CD14-positive monocyte (primary cell): ENCODE measurements around the gene ADAT3. TPM values are rescaled to one million over a fixed set of nuclear protein-coding genes. Genes with fewer than 3 reads are reported as not detected.

Experiments used
- DNase-seq, 3 donors: peaks; one replicate each; pipeline ENCODE4 v3.0.0-alpha.2; 2011 to 2022
- H2AFZ ChIP-seq: 2 replicates; pipeline ENCODE4 v1.6.0; 2012; ENCODE audit warnings: mild to moderate bottlenecking, low read depth, low read length, inconsistent platforms; ENCODE audit not compliant: insufficient read depth, poor library complexity, severe bottlenecking
- H3K27ac ChIP-seq, 2 donors: 1 replicate in 1 of 2; 2 replicates in 1 of 2; pipeline ENCODE4 v1.5.1; 2012 to 2013; ENCODE audit warnings: low read length in 2 of 2, control low read depth in 1 of 2, inconsistent platforms in 1 of 2, low read depth in 1 of 2, mild to moderate bottlenecking in 1 of 2
- H3K27me3 ChIP-seq, 2 donors: one replicate each; pipeline versions ENCODE4 v1.6.0 to v1.6.1; 2011 to 2013; ENCODE audit warnings: low read length in 2 of 2; ENCODE audit not compliant: control insufficient read depth in 2 of 2, insufficient read depth in 2 of 2
- H3K36me3 ChIP-seq, 2 donors: replicated peaks in 1 of 2; 1 replicate in 1 of 2; 2 replicates in 1 of 2; pipeline versions ENCODE4 v1.5.1 to v1.6.1; 2012 to 2013; ENCODE audit warnings: low read length in 2 of 2, control low read depth in 1 of 2, inconsistent platforms in 1 of 2, mild to moderate bottlenecking in 1 of 2; ENCODE audit not compliant: insufficient read depth in 2 of 2, control insufficient read depth in 1 of 2
- H3K4me1 ChIP-seq, 2 donors: 1 replicate in 1 of 2; 2 replicates in 1 of 2; pipeline versions ENCODE4 v1.5.1 to v1.6.1; 2012 to 2013; ENCODE audit warnings: low read length in 2 of 2, control low read depth in 1 of 2, inconsistent platforms in 1 of 2, mild to moderate bottlenecking in 1 of 2, moderate library complexity in 1 of 2; ENCODE audit not compliant: insufficient read depth in 2 of 2, control insufficient read depth in 1 of 2
- H3K4me2 ChIP-seq: replicated peaks from 2 replicates; pipeline ENCODE3; 2012; ENCODE audit warnings: low read length, moderate library complexity, mild to moderate bottlenecking; ENCODE audit not compliant: poor library complexity, severe bottlenecking; ENCODE audit errors: extremely low read depth
- H3K4me3 ChIP-seq, 3 experiments: fragments of 200-600 bp in 1 of 3; sonication (generic) in 1 of 3; replicated peaks in 1 of 3; 1 replicate in 2 of 3; 2 replicates in 1 of 3; pipeline ENCODE4 v1.5.1; 2011 to 2013; ENCODE audit warnings: low read length in 3 of 3, mild to moderate bottlenecking in 3 of 3, control low read depth in 2 of 3, low read depth in 2 of 3, inconsistent platforms in 1 of 3, moderate library complexity in 1 of 3
- H3K79me2 ChIP-seq: 2 replicates; pipeline ENCODE4 v1.6.0; 2012; ENCODE audit warnings: mild to moderate bottlenecking, control low read depth, inconsistent platforms, low read length, moderate library complexity; ENCODE audit not compliant: insufficient read depth
- H3K9ac ChIP-seq: 2 replicates; pipeline ENCODE4 v1.6.0; 2017; ENCODE audit warnings: low read length, mild to moderate bottlenecking; ENCODE audit not compliant: insufficient read depth, poor library complexity, severe bottlenecking
- H3K9me3 ChIP-seq, 2 donors: replicated peaks in 1 of 2; 1 replicate in 1 of 2; 2 replicates in 1 of 2; pipeline versions ENCODE4 v1.5.1 to v1.6.1; 2012 to 2013; ENCODE audit warnings: low read length in 2 of 2, control low read depth in 1 of 2; ENCODE audit not compliant: control insufficient read depth in 1 of 2, insufficient read depth in 1 of 2
- H4K20me1 ChIP-seq: 2 replicates; pipeline ENCODE4 v1.6.0; 2012; ENCODE audit warnings: mild to moderate bottlenecking, low read length, control low read depth, moderate library complexity; ENCODE audit not compliant: insufficient read depth
- H3K27ac Mint-ChIP-seq, 7 donors: one replicate each; pipeline ENCODE4 v1.8.0; 2020; ENCODE audit warnings: mild to moderate bottlenecking in 7 of 7, mixed read lengths in 7 of 7, moderate library complexity in 6 of 7, inconsistent platforms in 2 of 7
- H3K27me3 Mint-ChIP-seq, 3 donors: one replicate each; pipeline ENCODE4 v1.8.0; 2021 to 2022; ENCODE audit warnings: low read depth in 3 of 3, mild to moderate bottlenecking in 3 of 3, mixed read lengths in 3 of 3, moderate library complexity in 3 of 3, inconsistent platforms in 1 of 3
- H3K36me3 Mint-ChIP-seq, 2 donors: one replicate each; pipeline ENCODE4 v1.8.0; 2020; ENCODE audit warnings: mixed read lengths in 2 of 2, inconsistent platforms in 1 of 2, mild to moderate bottlenecking in 1 of 2
- H3K4me1 Mint-ChIP-seq: one replicate; pipeline ENCODE4 v1.8.0; 2020; ENCODE audit warnings: mild to moderate bottlenecking, mixed read lengths
- H3K4me3 Mint-ChIP-seq, 2 donors: one replicate each; pipeline ENCODE4 v1.8.0; 2020; ENCODE audit warnings: mild to moderate bottlenecking in 2 of 2, mixed read lengths in 2 of 2, moderate library complexity in 1 of 2
- H3K9me3 Mint-ChIP-seq, 7 donors: one replicate each; pipeline ENCODE4 v1.8.0; 2020 to 2022; ENCODE audit warnings: mixed read lengths in 7 of 7, mild to moderate bottlenecking in 6 of 7, moderate library complexity in 6 of 7, inconsistent platforms in 2 of 7
- WGBS: methylation state at CpG from one replicate; pipeline ENCODE4 v1.1.5; 2013; ENCODE audit warnings: missing lambda C conversion rate; ENCODE audit not compliant: insufficient coverage; 5-methylcytosine and 5-hydroxymethylcytosine counted together
- intact Hi-C, 2 donors: fragments of 100-400 bp; cut with micrococcal nuclease; formaldehyde crosslinking; loops; one replicate each; pipeline versions ENCODE4 v1.15.0 to v1.15.1; 2023
- polyA plus RNA-seq, 3 donors: library from polyadenylated mRNA; depleted of rRNA in 1 of 3; unstranded in 2 of 3; stranded (reverse) in 1 of 3; fragments of 300-500 nt in 2 of 3; fragments of >200 nt in 1 of 3; fragmentation: Illumina TruSeq in 2 of 3; gene quantifications; 1 replicate in 2 of 3; 2 replicates in 1 of 3; pipeline ENCODE4 v1.2.3, GENCODE V29; 2012 to 2021
- TF ChIP-seq, protein P1 (sequence below): fragments of 200-600 bp; IDR thresholded peaks from one replicate; pipeline ENCODE4 v1.8.0; 2022; ENCODE audit warnings: antibody characterized with exemption, mild to moderate bottlenecking

The ADAT3 gene
- polyA plus RNA-seq, 3 donors: 2.7 to 3.2 (median 3.1) TPM

GRCh38 chr19:1866693-1867348, 38.4 kb upstream of the ADAT3 start:
- Mint-ChIP-seq H3K27me3 (peaks cover 0 to 3% (median 0%) of the 10 kb centered on the region in 3 donors), H3K4me3 (no peak overlapping the region), H3K9me3 (no peaks in the 10 kb centered on the region), H3K4me1 (peaks cover 14% of the 10 kb centered on the region), H3K27ac (peak overlapping the region in 1 of 7 donors; percentile 68), H3K36me3 (peaks cover 0 to 17% of the 10 kb centered on the region in 2 donors)
- Histone ChIP-seq H3K36me3 (peaks cover 3 to 10% of the 10 kb centered on the region in 2 donors), H2AFZ (no peak overlapping the region), H3K27me3 (no peaks in the 10 kb centered on the region), H3K9ac (no peak overlapping the region), H3K4me3 (no peak overlapping the region), H3K79me2 (peaks cover 40% of the 10 kb centered on the region), H3K4me2 (no peak overlapping the region), H4K20me1 (peaks cover 24% of the 10 kb centered on the region), H3K4me1 (peaks cover 16 to 18% of the 10 kb centered on the region in 2 donors), H3K9me3 (no peaks in the 10 kb centered on the region), H3K27ac (no peak overlapping the region)
- TF ChIP-seq, protein P1, sequence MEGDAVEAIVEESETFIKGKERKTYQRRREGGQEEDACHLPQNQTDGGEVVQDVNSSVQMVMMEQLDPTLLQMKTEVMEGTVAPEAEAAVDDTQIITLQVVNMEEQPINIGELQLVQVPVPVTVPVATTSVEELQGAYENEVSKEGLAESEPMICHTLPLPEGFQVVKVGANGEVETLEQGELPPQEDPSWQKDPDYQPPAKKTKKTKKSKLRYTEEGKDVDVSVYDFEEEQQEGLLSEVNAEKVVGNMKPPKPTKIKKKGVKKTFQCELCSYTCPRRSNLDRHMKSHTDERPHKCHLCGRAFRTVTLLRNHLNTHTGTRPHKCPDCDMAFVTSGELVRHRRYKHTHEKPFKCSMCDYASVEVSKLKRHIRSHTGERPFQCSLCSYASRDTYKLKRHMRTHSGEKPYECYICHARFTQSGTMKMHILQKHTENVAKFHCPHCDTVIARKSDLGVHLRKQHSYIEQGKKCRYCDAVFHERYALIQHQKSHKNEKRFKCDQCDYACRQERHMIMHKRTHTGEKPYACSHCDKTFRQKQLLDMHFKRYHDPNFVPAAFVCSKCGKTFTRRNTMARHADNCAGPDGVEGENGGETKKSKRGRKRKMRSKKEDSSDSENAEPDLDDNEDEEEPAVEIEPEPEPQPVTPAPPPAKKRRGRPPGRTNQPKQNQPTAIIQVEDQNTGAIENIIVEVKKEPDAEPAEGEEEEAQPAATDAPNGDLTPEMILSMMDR: no peak
- intact Hi-C loops: no loop called here
- 83% methylated on average over 4 of the region's 8 CpGs for WGBS
- no peak for DNase-seq

GRCh38 chr19:1867349-1867724, 37.9 kb upstream of the ADAT3 start:
- Histone ChIP-seq H3K9ac (no peak overlapping the region), H3K79me2 (peaks cover 40% of the 10 kb centered on the region), H3K4me1 (peaks cover 10 to 12% of the 10 kb centered on the region in 2 donors), H3K9me3 (no peaks in the 10 kb centered on the region), H3K4me3 (no peak overlapping the region), H3K27me3 (no peaks in the 10 kb centered on the region), H2AFZ (no peak overlapping the region), H3K4me2 (no peak overlapping the region), H4K20me1 (peaks cover 21% of the 10 kb centered on the region), H3K36me3 (peaks cover 3 to 12% of the 10 kb centered on the region in 2 donors), H3K27ac (no peak overlapping the region)
- 100% methylated on average over 9 of the region's 9 CpGs for WGBS
- Mint-ChIP-seq H3K4me3 (no peak overlapping the region), H3K27ac (peak overlapping the region in 3 of 7 donors; percentile 12 to 46 (median 45)), H3K36me3 (peaks cover 0 to 17% of the 10 kb centered on the region in 2 donors), H3K4me1 (peaks cover 8% of the 10 kb centered on the region), H3K9me3 (no peaks in the 10 kb centered on the region), H3K27me3 (no peaks in the 10 kb centered on the region)
- intact Hi-C loops: no loop called here
- TF ChIP-seq, protein P1: no peak
- no peak for DNase-seq
